HG02678 (cell line): ENCODE results near the gene NOS1.

Experiments used
- ATAC-seq: cut with Tn5 transposase; IDR thresholded peaks from one replicate; pipeline ENCODE4 v1.9.1; 2021; ENCODE audit warnings: mild to moderate bottlenecking, moderate library complexity; ENCODE audit not compliant: unreplicated experiment

The NOS1 gene

GRCh38 chr12:117333331-117333881 is 28.0 kb downstream of the NOS1 start:
- ATAC-seq: no peak

- no peak for ATAC-seq
These were observed 29.7 kb downstream of the NOS1 start for GRCh38 chr12:117331691-117332090.

GRCh38 chr12:117330441-117331113 is 30.8 kb downstream of the NOS1 start:
- no peak for ATAC-seq

- no peak for ATAC-seq
These were observed 31.7 kb downstream of the NOS1 start for GRCh38 chr12:117329756-117330155.

GRCh38 chr12:117328556-117329100 is 32.8 kb downstream of the NOS1 start:
- no peak for ATAC-seq

- ATAC-seq: no peak
These were observed 39.0 kb downstream of the NOS1 start for GRCh38 chr12:117322428-117322827.

GRCh38 chr12:117321572-117321971 is 39.9 kb downstream of the NOS1 start:
- no peak for ATAC-seq

- no peak for ATAC-seq
These were observed 42.8 kb downstream of the NOS1 start for GRCh38 chr12:117318591-117318990.

- no peak for ATAC-seq
These were observed 45.1 kb downstream of the NOS1 start for GRCh38 chr12:117316336-117316735.

GRCh38 chr12:117313926-117314325 is 47.5 kb downstream of the NOS1 start:
- ATAC-seq: no peak

GRCh38 chr12:117312770-117313169 is 48.7 kb downstream of the NOS1 start:
- ATAC-seq: no peak

GRCh38 chr12:117309276-117309925 is 52.0 kb downstream of the NOS1 start:
- ATAC-seq: no peak

GRCh38 chr12:117300174-117300573 is 61.3 kb downstream of the NOS1 start:
- no peak for ATAC-seq

GRCh38 chr12:117298648-117299225 is 62.7 kb downstream of the NOS1 start:
- ATAC-seq: no peak

GRCh38 chr12:117298191-117298590 is 63.2 kb downstream of the NOS1 start:
- no peak for ATAC-seq

- no peak for ATAC-seq
These were observed 67.2 kb downstream of the NOS1 start for GRCh38 chr12:117294189-117294603.

- no peak for ATAC-seq
These were observed 67.9 kb downstream of the NOS1 start for GRCh38 chr12:117293510-117293909.

- no peak for ATAC-seq
These were observed 68.7 kb downstream of the NOS1 start for GRCh38 chr12:117292688-117293087.

GRCh38 chr12:117284140-117284539 is 77.3 kb downstream of the NOS1 start:
- ATAC-seq: no peak

GRCh38 chr12:117282490-117282889 is 78.9 kb downstream of the NOS1 start:
- no peak for ATAC-seq

GRCh38 chr12:117280019-117280680 is 81.3 kb downstream of the NOS1 start:
- ATAC-seq: no peak
